Liver (tissue), 3 donors: ENCODE measurements around the gene RND3.

Experiments used
- RAD21 ChIP-seq, 2 donors: IDR thresholded peaks; 2 replicates each; pipeline ENCODE4 v1.6.1; 2016; ENCODE audit warnings: antibody characterized with exemption in 2 of 2, mild to moderate bottlenecking in 2 of 2
- TAF1 ChIP-seq: conservative IDR thresholded peaks from 2 replicates; pipeline ENCODE4 v1.6.1; 2016; ENCODE audit warnings: antibody characterized with exemption, mild to moderate bottlenecking
- YY1 ChIP-seq: IDR thresholded peaks from 2 replicates; pipeline ENCODE4 v1.6.1; 2016; ENCODE audit warnings: antibody characterized with exemption, mild to moderate bottlenecking
- TF ChIP-seq, protein P1 (sequence below): fragments of 150-350 bp; IDR thresholded peaks from 2 replicates; pipeline ENCODE4 v1.5.1; 2017; ENCODE audit warnings: improper control_type of control experiment, low read depth, low read length; ENCODE audit not compliant: missing input control
- donor health status: healthy.
- donor health status: healthy.

GRCh38 chr2:150421126-150421651 lies 66.3 kb downstream of the RND3 start:
- TF ChIP-seq YY1 = no peak
- TF ChIP-seq TAF1 = no peak
- TF ChIP-seq RAD21 (IDR thresholded peaks at IDR 0.05) = no peak
- TF ChIP-seq, protein P1, sequence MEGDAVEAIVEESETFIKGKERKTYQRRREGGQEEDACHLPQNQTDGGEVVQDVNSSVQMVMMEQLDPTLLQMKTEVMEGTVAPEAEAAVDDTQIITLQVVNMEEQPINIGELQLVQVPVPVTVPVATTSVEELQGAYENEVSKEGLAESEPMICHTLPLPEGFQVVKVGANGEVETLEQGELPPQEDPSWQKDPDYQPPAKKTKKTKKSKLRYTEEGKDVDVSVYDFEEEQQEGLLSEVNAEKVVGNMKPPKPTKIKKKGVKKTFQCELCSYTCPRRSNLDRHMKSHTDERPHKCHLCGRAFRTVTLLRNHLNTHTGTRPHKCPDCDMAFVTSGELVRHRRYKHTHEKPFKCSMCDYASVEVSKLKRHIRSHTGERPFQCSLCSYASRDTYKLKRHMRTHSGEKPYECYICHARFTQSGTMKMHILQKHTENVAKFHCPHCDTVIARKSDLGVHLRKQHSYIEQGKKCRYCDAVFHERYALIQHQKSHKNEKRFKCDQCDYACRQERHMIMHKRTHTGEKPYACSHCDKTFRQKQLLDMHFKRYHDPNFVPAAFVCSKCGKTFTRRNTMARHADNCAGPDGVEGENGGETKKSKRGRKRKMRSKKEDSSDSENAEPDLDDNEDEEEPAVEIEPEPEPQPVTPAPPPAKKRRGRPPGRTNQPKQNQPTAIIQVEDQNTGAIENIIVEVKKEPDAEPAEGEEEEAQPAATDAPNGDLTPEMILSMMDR = no peak
